Gastrocnemius medialis (tissue), 4 donors: ENCODE measurements around the gene PIMREG.

ENCODE experiments used
- POLR2A ChIP-seq, 2 donors: fragments of 450-650 bp; IDR thresholded peaks; one replicate each; pipeline ENCODE4 v1.6.1; 2017; ENCODE audit warnings: antibody characterized with exemption in 2 of 2, mild to moderate bottlenecking in 2 of 2, moderate library complexity in 2 of 2
- TF ChIP-seq, protein P1 (sequence below), 5 experiments: fragments of 450-650 bp in 3 of 5; fragments of 200-600 bp in 2 of 5; sonication (generic) in 2 of 5; IDR thresholded peaks in 4 of 5; conservative IDR thresholded peaks in 1 of 5; 1 replicate in 4 of 5; 2 replicates in 1 of 5; pipeline ENCODE4 v1.5.1; 2016 to 2019; ENCODE audit warnings: antibody characterized with exemption in 5 of 5, mild to moderate bottlenecking in 3 of 5, moderate library complexity in 3 of 5

DNA sequence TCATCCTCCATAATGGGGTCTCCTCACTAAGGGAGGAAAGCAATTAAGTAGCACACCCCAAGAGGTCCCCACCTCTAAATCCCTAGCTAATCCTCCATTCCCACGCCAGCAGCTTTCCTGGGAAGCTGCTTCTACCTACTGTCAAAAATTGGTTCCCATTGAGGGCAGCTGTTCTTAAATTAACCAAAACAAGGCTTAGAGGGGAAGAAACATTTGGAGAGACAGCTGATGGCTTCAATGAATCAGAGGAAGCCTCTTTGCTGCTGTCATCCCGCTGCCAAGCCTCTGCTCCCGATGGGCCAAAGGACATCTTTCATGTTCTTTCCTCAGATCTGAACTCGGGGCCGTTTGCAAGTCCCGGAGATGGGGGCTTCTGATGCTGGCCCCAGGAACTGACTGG, 36.0 kb upstream of the PIMREG start:
- TF ChIP-seq, protein P1, sequence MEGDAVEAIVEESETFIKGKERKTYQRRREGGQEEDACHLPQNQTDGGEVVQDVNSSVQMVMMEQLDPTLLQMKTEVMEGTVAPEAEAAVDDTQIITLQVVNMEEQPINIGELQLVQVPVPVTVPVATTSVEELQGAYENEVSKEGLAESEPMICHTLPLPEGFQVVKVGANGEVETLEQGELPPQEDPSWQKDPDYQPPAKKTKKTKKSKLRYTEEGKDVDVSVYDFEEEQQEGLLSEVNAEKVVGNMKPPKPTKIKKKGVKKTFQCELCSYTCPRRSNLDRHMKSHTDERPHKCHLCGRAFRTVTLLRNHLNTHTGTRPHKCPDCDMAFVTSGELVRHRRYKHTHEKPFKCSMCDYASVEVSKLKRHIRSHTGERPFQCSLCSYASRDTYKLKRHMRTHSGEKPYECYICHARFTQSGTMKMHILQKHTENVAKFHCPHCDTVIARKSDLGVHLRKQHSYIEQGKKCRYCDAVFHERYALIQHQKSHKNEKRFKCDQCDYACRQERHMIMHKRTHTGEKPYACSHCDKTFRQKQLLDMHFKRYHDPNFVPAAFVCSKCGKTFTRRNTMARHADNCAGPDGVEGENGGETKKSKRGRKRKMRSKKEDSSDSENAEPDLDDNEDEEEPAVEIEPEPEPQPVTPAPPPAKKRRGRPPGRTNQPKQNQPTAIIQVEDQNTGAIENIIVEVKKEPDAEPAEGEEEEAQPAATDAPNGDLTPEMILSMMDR (IDR thresholded peaks at IDR 0.05 in 4 of 5, conservative IDR thresholded peaks at IDR 0.05 in 1 of 5) = no peak
- TF ChIP-seq POLR2A (IDR thresholded peaks at IDR 0.05) = no peak
